Endodermal cell (in vitro differentiated cells): ENCODE results near the gene SHKBP1. TPM values are rescaled to one million over a fixed set of nuclear protein-coding genes. Genes with fewer than 3 reads are reported as not detected.
A peak's percentile ranks its signal among the peaks of the same experiment; 100 is the strongest.

ENCODE experiments used
- DNase-seq: peaks from one replicate; pipeline ENCODE4 v3.0.0-alpha.2; 2017
- H3K27ac ChIP-seq: 2 replicates; pipeline ENCODE4 v1.5.1; 2013; ENCODE audit warnings: mild to moderate bottlenecking, low read depth, low read length, moderate library complexity
- H3K27me3 ChIP-seq: 2 replicates; pipeline ENCODE4 v1.6.1; 2013; ENCODE audit warnings: mild to moderate bottlenecking, low read length, moderate library complexity; ENCODE audit not compliant: insufficient read depth, control insufficient read depth, poor library complexity, severe bottlenecking
- H3K36me3 ChIP-seq: 2 replicates; pipeline ENCODE4 v1.7.0; 2013; ENCODE audit warnings: mild to moderate bottlenecking, low read length, moderate library complexity; ENCODE audit not compliant: control insufficient read depth, insufficient read depth
- H3K4me1 ChIP-seq: one replicate; pipeline ENCODE4 v1.7.0; 2013; ENCODE audit warnings: low read length; ENCODE audit not compliant: control insufficient read depth, insufficient read depth
- H3K4me3 ChIP-seq: 2 replicates; pipeline ENCODE4 v1.5.1; 2013; ENCODE audit warnings: mild to moderate bottlenecking, low read length, moderate library complexity
- H3K9ac ChIP-seq: 2 replicates; pipeline ENCODE4 v1.6.1; 2013; ENCODE audit warnings: mild to moderate bottlenecking, low read length, moderate library complexity; ENCODE audit not compliant: poor library complexity, severe bottlenecking; ENCODE audit errors: extremely low read depth
- H3K9me3 ChIP-seq: 2 replicates; pipeline ENCODE4 v1.6.1; 2013; ENCODE audit warnings: mild to moderate bottlenecking, low read length, moderate library complexity; ENCODE audit not compliant: control insufficient read depth
- H3K27ac Mint-ChIP-seq: 2 replicates; pipeline ENCODE4 v1.8.0; 2020; ENCODE audit warnings: mixed read lengths
- H3K27me3 Mint-ChIP-seq: 2 replicates; pipeline ENCODE4 v1.8.0; 2021; ENCODE audit warnings: mild to moderate bottlenecking, mixed read lengths; ENCODE audit not compliant: insufficient read depth
- H3K36me3 Mint-ChIP-seq: 2 replicates; pipeline ENCODE4 v1.8.0; 2020; ENCODE audit warnings: low read depth, mixed read lengths
- H3K4me1 Mint-ChIP-seq: 2 replicates; pipeline ENCODE4 v1.8.0; 2020; ENCODE audit warnings: mixed read lengths
- H3K4me3 Mint-ChIP-seq: 2 replicates; pipeline ENCODE4 v1.8.0; 2020; ENCODE audit warnings: mild to moderate bottlenecking, moderate library complexity, mixed read lengths
- H3K9me3 Mint-ChIP-seq: 2 replicates; pipeline ENCODE4 v1.8.0; 2020; ENCODE audit warnings: mild to moderate bottlenecking, mixed read lengths
- CTCF ChIP-seq: fragments of 200-600 bp; sonication (generic); conservative IDR thresholded peaks from 2 replicates; pipeline ENCODE4 v1.5.0; 2021; ENCODE audit warnings: antibody characterized with exemption, mild to moderate bottlenecking
- WGBS, 2 experiments: methylation state at CpG; one replicate each; pipeline versions ENCODE4 v1.1.5 to v1.1.7; 2013; ENCODE audit warnings: missing lambda C conversion rate in 2 of 2, mixed read lengths in 1 of 2; ENCODE audit not compliant: insufficient coverage in 1 of 2, insufficient read length in 1 of 2; 5-methylcytosine and 5-hydroxymethylcytosine counted together
- total RNA-seq, 2 donors: library from RNA; stranded (reverse); fragmentation: NEBNext Ultra II Directional in 1 of 2; extraction: Animal tissue kit (Norgen Biotek cat#: 25700) in 1 of 2; gene quantifications; 2 replicates in 1 of 2; 3 replicates in 1 of 2; pipeline ENCODE4 v1.2.1, GENCODE V29; 2021

The SHKBP1 gene
- total RNA-seq, 2 donors from 2014 or later, result 110 TPM

GRCh38 chr19:40604171-40604646, 27.5 kb downstream of the SHKBP1 start:
- 9 to 16% methylated on average over 11 to 18 of the region's 18 CpGs for WGBS, 2 experiments
- Mint-ChIP-seq H3K27me3 (peaks cover 80% of the 10 kb centered on the region), H3K9me3 (peaks cover 3% of the 10 kb centered on the region), H3K4me3 (peak overlapping the region; percentile 59), H3K36me3 (no peaks in the 10 kb centered on the region), H3K27ac (peak overlapping the region; percentile 20), H3K4me1 (peaks cover 25% of the 10 kb centered on the region)
- no peak overlapping the region for H3K9ac ChIP-seq
- no peaks in the 10 kb centered on the region for H3K9me3 ChIP-seq
- peaks cover 54% of the 10 kb centered on the region for H3K27me3 ChIP-seq
- H3K4me3 ChIP-seq, result no peak overlapping the region
- H3K36me3 ChIP-seq, result no peaks in the 10 kb centered on the region
- DNase-seq, result no peak
- no peak overlapping the region for H3K27ac ChIP-seq
- H3K4me1 ChIP-seq, result peaks cover 14% of the 10 kb centered on the region
- TF ChIP-seq CTCF, result peak; percentile 20

GRCh38 chr19:40604647-40605215, 28.1 kb downstream of the SHKBP1 start:
- peaks cover 12% of the 10 kb centered on the region for H3K4me1 ChIP-seq
- DNase-seq, result peak; percentile 70
- H3K9me3 ChIP-seq, result no peaks in the 10 kb centered on the region
- no peak overlapping the region for H3K9ac ChIP-seq
- no peak overlapping the region for H3K27ac ChIP-seq
- H3K4me3 ChIP-seq, result peak overlapping the region; percentile 76
- Mint-ChIP-seq H3K36me3 (no peaks in the 10 kb centered on the region), H3K27ac (peak overlapping the region; percentile 61), H3K27me3 (peaks cover 76% of the 10 kb centered on the region), H3K4me1 (peaks cover 23% of the 10 kb centered on the region), H3K4me3 (peak overlapping the region; percentile 59), H3K9me3 (peaks cover 3% of the 10 kb centered on the region)
- WGBS, 2 experiments, result 39 to 44% methylated on average over 24 to 29 of the region's 29 CpGs
- H3K36me3 ChIP-seq, result no peaks in the 10 kb centered on the region
- H3K27me3 ChIP-seq, result peaks cover 49% of the 10 kb centered on the region
- no peak for TF ChIP-seq CTCF

GRCh38 chr19:40605216-40605971, 28.7 kb downstream of the SHKBP1 start:
- peaks cover 74% of the 10 kb centered on the region for H3K27me3 Mint-ChIP-seq
- H3K27ac Mint-ChIP-seq, result peak overlapping the region; percentile 74
- Histone ChIP-seq H3K4me3 (peak overlapping the region; percentile 76), H3K36me3 (no peaks in the 10 kb centered on the region), H3K4me1 (peaks cover 9% of the 10 kb centered on the region), H3K9ac (peak overlapping the region; percentile 32), H3K27me3 (peaks cover 44% of the 10 kb centered on the region), H3K27ac (no peak overlapping the region), H3K9me3 (no peaks in the 10 kb centered on the region)
- peak; percentile 21 for TF ChIP-seq CTCF
- no peaks in the 10 kb centered on the region for H3K36me3 Mint-ChIP-seq
- H3K4me3 Mint-ChIP-seq, result peak overlapping the region; percentile 52
- peaks cover 3% of the 10 kb centered on the region for H3K9me3 Mint-ChIP-seq
- peaks cover 24% of the 10 kb centered on the region for H3K4me1 Mint-ChIP-seq
- 2% methylated on average over 24 to 71 of the region's 71 CpGs for WGBS, 2 experiments
- peak; percentile 87 for DNase-seq
